ENCODE results near the gene SLC25A19.
"Not testable (repeated sequence)": the region's sequence is repeated elsewhere in the genome, so short reads cannot be mapped to it uniquely, and the experiment has no call there.

The SLC25A19 gene

GRCh38 chr17:75301502-75302206 is 12.4 kb upstream of the SLC25A19 start:
- no peak for DNase-seq (ENCODE audit: low read depth, low spot score)

GRCh38 chr17:75301049-75301448 is 11.8 kb upstream of the SLC25A19 start:
- DNase-seq (ENCODE audit: low read depth, low spot score) = no peak

DNA sequence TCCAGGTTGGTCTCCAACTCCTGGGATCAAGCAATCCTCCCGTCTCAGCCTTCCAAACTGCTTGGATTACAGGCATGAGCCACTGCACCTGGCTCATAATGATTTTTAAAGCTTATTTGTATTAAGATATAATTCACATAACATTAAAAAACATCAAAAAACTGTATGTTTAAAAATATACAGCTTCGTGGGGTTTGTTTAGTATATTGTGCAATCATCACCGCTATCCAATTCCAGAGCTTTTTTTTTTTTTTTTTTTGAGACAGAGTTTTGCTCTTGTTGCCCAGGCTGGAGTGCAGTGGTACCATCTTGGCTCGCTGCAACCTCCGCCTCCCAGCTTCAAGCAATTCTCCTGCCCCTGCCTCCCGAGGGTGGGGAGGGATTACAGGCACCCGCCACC is 11.0 kb upstream of the SLC25A19 start:
- no peak for DNase-seq (ENCODE audit: low read depth, low spot score)

DNA sequence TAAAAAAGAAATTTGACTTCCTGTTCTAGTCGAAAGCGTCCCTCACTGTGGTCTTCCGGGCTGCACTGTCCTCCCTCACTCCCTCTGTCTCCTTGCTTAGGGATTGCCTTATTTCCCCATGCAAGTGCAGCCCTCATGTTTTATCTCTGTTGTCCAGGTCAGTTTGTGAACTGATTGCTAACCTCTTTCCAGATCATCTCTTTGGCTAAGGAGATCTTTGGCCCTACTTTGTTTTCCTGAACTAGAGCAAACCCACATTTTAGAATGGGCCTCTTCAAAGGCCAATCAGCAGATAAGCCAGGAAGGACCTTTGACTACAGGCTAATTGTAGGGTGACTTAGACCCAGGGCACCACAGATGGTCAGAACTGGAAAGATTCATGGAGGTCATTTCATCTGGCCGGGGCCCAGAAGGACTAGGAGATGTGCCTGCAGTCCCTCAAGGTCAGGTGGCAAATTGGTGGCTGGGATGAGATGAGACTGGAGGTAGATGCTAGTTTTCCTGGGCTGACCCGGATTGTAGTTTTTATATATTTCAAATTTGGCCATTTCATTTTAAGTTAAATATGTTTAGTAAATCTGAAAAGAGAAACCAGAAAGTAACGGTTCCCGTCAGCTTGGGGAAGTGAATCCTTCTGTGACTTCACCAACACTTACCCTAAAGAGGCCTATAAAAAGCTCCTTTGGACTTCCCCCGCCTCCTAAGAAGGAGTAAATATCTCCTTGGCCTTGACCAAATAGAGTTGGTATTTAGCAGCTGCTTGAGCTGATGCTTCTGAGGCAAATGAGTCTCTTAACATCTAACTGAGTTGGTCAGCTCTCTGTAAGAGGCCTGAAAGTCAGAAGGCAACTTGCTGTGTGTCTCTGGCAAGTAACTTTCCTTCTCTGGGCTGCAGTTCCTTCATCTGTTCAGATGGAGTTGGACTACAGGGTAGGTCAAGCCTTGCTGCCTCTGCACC is 6.2 kb upstream of the SLC25A19 start:
- DNase-seq (ENCODE audit: low read depth, low spot score) = no peak

DNA sequence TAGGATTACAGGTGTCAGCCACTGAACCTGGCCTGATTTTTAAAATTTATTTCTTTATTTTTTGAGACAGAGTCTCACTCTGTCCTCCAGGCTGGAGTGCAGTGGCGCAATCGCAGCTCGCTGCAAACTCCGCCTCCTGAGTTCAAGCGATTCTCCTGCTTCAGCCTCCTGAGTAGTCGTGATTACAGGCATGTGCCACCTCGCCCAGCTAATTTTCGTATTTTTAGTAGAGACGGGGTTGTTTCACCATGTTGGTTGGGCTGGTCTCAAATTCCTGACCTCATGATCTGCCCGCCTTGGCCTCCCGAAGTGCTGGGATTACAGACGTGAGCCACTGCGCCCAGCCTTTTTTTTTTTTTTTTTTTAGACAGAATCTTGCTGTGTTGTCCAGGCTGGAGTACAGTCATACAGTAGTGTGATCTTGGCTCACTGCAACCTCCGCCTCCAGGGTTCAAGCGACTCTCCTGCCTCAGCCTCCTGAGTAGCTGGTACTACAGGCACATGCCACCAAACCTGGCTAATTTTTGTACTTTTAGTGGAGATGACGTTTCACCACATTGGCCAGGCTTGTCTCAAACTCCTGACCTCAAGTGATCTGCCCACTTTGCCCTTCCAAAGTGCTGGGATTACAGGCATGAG is 3.7 kb upstream of the SLC25A19 start:
- not testable (repeated sequence) for DNase-seq (ENCODE audit: low read depth, low spot score)

DNA sequence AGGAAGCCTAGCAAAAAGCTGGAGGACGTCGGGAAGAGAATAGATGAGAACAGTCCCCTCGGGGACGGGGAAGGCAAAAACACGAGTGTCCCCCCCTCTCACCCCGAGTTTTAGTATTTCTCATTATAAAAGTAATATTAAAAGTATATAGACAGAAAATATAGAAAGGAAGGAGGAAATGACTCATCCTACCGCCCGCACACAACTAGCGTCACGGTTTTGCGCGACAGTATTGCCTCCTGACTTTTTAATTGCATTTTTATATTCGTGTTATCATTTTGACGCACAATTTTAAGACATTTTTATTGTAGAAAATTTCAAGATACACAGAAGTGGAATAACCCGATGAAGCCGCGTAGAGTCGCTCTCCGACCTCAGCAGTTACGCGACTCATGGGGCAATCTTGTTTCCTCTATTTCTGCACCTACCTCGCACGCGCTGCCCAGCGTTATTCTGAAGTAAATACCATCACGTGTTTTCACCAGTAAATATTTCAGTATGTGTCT is 652 bp upstream of the SLC25A19 start:
- DNase-seq (ENCODE audit: low read depth, low spot score) = no peak

GRCh38 chr17:75288770-75289114 is 491 bp downstream of the SLC25A19 start:
- no peak for DNase-seq (ENCODE audit: low read depth, low spot score)

DNA sequence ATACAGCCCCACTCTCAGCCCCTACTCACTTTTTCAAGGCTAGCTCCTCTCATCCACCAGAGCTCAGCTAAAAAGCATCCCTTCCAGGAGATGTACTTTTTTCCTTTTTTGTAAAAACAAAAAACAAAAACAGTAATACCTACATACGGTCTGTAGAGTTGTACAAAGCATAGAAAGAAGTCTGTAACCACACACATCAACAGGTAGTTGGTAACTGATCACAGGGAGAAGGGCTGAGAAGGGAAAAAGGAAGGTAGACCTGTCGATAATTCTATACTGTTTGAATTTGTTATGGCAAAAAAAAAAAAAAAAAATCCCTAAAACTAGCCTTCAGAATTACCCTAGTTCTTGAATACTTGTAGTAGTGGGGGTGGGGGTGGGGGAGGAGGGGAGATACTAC is 874 bp downstream of the SLC25A19 start:
- DNase-seq (ENCODE audit: low read depth, low spot score) = no peak

GRCh38 chr17:75287221-75287620 is 2.0 kb downstream of the SLC25A19 start:
- DNase-seq (ENCODE audit: low read depth, low spot score) = no peak

GRCh38 chr17:75285123-75285522 is 4.1 kb downstream of the SLC25A19 start:
- no peak for DNase-seq (ENCODE audit: low read depth, low spot score)

DNA sequence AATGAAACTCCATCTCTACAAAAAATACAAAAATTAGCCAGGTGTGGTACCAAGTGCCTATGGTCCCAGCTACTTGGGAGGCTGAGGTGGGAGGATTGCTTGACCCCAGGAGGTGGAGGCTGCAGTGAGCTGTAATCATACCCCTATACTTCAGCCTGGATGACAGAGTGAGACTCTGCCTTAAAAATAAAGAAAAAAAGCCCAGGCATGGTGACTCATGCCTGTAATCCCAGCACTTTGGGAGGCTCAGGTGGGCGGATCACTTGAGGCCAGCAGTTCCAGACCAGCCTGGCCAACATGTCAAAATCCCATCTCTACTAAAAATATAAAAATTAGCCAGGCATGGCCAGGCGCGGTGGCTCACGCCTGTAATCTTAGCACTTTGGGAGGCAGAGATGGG is 9.0 kb downstream of the SLC25A19 start:
- not testable (repeated sequence) for DNase-seq (ENCODE audit: low read depth, low spot score)

DNA sequence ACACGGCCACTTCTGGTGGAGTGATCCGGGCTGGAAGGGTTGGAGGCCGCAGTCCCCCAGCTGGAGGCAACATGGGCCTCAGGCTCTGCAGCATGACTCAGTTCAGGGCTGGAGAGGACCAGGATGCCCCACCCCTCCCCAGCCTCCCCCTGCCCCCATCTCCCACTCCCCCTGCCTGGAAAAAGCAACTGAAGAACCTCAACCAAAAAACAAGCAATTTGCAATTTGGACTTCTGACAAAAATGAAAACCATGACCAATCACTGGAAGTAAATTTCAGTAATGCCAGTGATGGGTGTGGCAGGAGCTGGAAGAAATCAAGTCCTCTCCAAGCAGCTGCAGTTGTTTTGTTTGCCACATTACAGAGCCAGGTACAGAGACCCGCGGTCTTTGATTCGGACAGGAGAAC is 11.6 kb downstream of the SLC25A19 start:
- no peak for DNase-seq (ENCODE audit: low read depth, low spot score)

DNA sequence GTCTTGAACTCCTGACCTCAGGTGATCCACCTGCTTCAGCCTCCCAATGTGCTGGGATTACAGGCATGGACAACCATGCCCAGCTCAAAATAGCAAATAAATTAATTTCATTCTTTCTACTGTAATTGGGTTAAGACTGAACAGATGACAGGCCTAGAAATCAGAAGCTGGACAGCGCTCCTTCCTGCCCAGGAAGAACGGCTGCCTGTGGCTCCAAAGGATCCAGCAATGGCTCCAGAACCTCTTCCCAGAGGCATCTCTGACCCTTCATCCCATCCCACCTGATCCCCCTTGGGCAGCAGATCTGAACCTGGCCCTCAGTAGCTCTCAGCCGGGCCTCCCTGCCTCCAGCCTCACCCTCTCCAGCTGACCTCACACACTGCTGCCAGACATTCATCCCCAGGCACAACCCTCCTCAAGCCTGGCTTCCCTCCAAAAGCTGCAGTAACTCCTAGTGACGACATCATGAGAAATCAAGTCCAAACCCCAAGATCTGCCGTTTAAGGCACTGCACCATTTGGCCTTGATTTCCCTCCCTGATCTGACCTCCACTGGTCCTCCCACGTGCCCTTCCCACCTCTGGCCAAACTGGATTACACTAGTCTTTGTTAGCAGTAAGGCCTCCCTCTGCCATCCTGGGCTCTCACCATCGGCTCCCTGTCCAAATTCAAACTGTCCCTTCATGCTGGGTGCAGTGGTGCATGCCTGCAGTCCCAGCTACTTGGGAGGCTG is 15.1 kb downstream of the SLC25A19 start:
- no peak for DNase-seq (ENCODE audit: low read depth, low spot score)

DNA sequence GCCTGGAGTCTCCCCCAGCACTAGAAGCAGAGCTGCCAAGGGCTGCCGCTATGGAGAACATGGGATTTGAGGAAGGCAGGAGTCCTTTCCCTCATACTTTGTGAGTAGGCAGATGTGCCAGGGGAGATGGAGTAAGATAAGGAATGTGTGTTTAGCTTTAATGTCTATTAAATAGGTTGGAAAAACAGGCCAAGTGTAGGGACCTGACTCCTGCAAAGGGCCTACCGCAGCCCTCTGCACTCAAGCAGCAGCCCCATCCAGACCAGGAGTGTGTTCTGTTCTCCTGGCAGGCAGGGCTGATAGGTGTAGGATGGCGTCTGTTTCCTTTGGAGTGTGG is 16.4 kb downstream of the SLC25A19 start:
- no peak for DNase-seq (ENCODE audit: low read depth, low spot score)

GRCh38 chr17:75271955-75272847 is 17.0 kb downstream of the SLC25A19 start:
- DNase-seq (ENCODE audit: low read depth, low spot score) = no peak

- DNase-seq (ENCODE audit: low read depth, low spot score) = no peak
Measured at GRCh38 chr17:75271233-75271954, 17.8 kb downstream of the SLC25A19 start.

- DNase-seq (ENCODE audit: low read depth, low spot score) = no peak
Measured at GRCh38 chr17:75270966-75271232, 18.3 kb downstream of the SLC25A19 start, which contains the start of gene MIF4GD. TSS of gene MIF4GD (minus strand) at chr17:75271231. CDS start at chr17:75270195, 1,036 bp downstream.

GRCh38 chr17:75270218-75270965 is 18.8 kb downstream of the SLC25A19 start:
- no peak for DNase-seq (ENCODE audit: low read depth, low spot score)

- no peak for DNase-seq (ENCODE audit: low read depth, low spot score)
Measured at GRCh38 chr17:75269844-75270217, 19.4 kb downstream of the SLC25A19 start.
